GM12865 (cell line): ENCODE measurements around the gene PCDHGA3.
A peak's percentile ranks its signal among the peaks of the same experiment; 100 is the strongest.
"Not testable (repeated sequence)": the region's sequence is repeated elsewhere in the genome, so short reads cannot be mapped to it uniquely, and the experiment has no call there.

Experiments used
- DNase-seq: peaks from one replicate; pipeline ENCODE4 v3.0.0; 2010; ENCODE audit warnings: low read depth
- H3K4me3 ChIP-seq: 2 replicates; pipeline ENCODE4 v1.5.1; 2011; ENCODE audit warnings: mild to moderate bottlenecking, low read depth, low read length, control low read depth
- TF ChIP-seq, protein P1 (sequence below): IDR thresholded peaks from 2 replicates; pipeline ENCODE4 v1.5.1; 2011; ENCODE audit warnings: low read length, control low read depth, low read depth, inconsistent platforms; ENCODE audit not compliant: insufficient read depth; ENCODE audit errors: missing control alignments

The PCDHGA3 gene

DNA sequence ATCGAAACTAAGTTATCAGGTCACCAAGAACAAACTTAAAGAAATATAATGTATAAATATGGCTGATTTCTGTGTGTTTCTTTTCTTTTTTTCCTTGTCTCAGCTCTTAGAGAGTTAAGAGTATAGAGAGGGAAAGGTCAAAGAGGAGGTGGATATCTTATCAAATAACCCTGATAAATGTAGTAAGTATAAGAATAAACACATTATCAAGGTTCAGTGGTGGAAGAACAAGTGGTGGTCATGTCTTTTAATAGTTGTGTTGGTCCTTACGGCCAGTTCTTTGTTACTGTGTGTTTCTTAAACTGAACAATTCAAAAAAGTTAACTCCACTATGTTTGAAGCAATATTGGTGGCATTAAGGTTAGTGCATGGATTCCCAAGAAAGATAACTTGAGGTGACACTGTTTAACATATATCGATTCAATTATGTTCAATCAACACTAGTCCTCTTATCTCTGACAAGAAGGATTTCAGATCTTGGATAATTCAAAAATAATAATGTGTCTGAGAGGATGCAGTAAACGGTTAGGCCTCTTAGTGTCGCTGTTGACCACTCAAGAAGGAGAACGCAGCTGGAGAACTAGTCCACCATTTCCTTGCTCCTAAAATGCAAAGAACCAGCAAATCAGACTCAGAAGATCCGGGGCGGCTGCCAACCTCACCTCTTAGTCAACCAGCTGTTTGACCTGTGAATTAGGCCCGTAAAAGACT lies at the start of gene PCDHGA3:
TSS of gene PCDHGA3 (plus strand) at position 588 of the 711 bp plus-strand sequence. CDS start 205 bp downstream, outside the sequence.
- TF ChIP-seq, protein P1, sequence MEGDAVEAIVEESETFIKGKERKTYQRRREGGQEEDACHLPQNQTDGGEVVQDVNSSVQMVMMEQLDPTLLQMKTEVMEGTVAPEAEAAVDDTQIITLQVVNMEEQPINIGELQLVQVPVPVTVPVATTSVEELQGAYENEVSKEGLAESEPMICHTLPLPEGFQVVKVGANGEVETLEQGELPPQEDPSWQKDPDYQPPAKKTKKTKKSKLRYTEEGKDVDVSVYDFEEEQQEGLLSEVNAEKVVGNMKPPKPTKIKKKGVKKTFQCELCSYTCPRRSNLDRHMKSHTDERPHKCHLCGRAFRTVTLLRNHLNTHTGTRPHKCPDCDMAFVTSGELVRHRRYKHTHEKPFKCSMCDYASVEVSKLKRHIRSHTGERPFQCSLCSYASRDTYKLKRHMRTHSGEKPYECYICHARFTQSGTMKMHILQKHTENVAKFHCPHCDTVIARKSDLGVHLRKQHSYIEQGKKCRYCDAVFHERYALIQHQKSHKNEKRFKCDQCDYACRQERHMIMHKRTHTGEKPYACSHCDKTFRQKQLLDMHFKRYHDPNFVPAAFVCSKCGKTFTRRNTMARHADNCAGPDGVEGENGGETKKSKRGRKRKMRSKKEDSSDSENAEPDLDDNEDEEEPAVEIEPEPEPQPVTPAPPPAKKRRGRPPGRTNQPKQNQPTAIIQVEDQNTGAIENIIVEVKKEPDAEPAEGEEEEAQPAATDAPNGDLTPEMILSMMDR, result no peak

DNA sequence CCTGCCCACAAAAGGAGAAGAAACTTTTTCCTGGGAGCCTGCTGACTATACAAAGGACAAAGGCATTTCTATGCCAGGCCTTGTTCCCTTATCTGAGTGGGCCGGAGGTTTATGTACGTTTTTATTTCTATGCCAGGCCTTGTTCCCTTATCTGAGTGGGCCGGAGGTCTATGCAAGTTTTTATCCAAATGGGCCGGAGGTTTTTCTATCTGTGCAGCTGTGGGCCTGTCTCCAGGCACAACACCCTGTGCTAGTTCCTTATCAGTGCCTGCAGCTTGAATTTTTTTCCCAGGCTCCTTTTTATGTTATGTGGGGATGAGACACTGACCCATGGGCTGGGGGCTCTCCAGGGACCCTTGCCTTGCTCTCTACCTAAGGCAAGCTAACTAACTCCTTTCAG lies 45.3 kb upstream of the PCDHGA3 start:
- no peak for DNase-seq
- no peak overlapping the region for H3K4me3 ChIP-seq
- TF ChIP-seq, protein P1, result no peak

More for the DNA sequence above, at the start of gene PCDHGA3:
- no peak within 1 kb of the TSS for H3K4me3 ChIP-seq
- peak; percentile 21 for DNase-seq

DNA sequence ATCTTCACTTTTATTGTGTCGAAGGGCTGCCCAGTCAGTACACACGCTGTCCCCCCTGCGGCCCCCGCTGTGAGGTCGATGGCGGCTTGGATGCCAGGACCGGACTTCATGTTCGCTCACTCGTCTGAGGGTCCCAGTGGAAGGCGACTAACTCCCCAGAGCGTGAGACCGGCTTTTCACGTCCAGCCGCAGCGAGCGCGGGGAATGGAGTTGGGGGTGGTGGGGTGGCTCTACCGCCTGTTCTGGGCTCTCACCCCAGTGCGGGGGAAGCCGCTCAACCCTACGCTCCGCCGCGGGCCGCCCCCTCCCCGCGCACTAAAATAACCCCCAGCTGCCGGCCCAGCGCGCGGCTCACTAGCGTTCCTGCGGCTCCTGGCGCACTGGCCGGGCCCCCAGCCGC lies 39.9 kb upstream of the PCDHGA3 start, which contains the start of gene SLC25A2:
TSS of gene SLC25A2 (minus strand) at position 294 of the 400 bp plus-strand sequence. CDS start at position 110, 184 bp downstream.
- TF ChIP-seq, protein P1, result no peak
- H3K4me3 ChIP-seq, result no peak within 1 kb of the TSS
- no peak for DNase-seq

DNA sequence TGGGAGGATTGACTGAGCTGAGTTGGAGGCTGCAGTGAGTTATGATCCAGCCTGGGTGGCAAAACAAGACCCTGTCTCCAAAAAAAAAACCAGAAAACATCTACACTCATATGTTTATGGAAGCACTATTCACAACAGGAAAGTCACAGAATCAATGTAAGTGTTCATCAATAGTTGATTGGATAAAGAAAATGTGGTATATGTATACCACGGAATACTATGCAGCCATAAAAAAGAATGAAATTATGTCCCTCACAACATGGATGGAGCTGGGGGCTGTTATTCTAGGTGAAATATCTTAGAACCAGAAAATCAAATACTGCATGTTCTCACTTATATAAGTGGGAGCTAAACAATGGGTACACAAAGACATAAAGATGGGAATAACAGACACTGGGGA lies 37.0 kb upstream of the PCDHGA3 start:
- no peak for DNase-seq
- H3K4me3 ChIP-seq, result no peak overlapping the region
- TF ChIP-seq, protein P1, result no peak

DNA sequence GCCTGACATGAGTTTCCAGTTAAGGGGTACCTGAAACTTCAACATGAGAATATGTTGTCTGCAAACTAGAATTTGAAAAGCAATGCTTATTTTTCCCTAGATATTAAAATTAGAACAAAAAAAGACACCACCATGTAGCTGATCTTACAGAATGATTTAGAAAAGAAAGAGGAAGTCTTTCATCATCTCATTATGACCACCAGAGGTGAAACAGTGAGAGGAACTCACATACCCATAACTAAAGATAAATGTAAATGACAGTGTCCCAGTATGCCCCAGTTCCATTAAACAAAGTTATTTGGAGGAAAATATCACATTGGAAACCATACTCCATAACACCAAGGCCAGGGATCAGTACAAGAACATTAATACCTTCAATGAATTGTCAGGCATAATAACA lies 29.9 kb upstream of the PCDHGA3 start:
- no peak for DNase-seq
- TF ChIP-seq, protein P1, result no peak
- no peak overlapping the region for H3K4me3 ChIP-seq

DNA sequence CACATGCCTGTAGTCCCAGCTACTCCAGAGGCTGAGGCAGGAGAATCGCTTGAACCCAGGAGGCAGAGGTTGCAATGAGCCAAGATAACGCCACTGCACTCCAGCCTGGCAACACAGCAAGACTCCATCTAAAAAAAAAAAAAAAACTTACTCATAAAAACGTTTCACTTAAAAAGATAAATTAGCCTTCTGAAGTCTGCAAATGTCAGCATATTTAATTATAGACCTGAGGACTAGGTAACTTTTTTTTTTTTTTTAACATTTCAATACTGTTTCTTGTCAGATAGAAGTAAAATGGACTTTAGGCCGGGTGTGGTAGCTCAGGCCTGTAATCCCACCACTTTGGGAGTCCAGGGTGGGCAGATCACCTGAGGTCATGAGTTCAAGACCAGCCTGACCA lies 26.7 kb upstream of the PCDHGA3 start:
- not testable (repeated sequence) for H3K4me3 ChIP-seq, DNase-seq

DNA sequence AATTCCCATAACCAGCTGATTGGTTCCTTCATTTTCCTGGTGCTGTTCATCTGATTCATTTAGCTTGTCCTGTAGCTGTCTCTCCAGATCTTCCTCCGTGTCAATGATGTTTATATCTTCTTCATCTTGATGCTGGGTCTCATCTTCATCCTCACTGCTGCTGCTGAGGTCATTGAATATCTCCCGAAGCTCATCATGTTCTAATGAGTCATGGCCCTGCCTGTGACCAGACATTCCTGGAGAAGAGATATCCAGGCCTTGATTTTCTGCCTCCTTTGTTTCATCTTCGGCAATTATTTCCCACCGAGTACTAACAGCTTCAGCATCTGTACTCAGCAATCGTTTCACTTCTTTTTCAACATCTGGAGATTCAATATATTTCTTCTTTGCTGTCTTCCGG lies 24.4 kb upstream of the PCDHGA3 start:
- no peak overlapping the region for H3K4me3 ChIP-seq
- TF ChIP-seq, protein P1, result no peak
- no peak for DNase-seq
